Measurements from ENCODE around the gene LY6G5C. TPM values are rescaled to one million over a fixed set of nuclear protein-coding genes. Genes with fewer than 3 reads are reported as not detected.
A peak's percentile ranks its signal among the peaks of the same experiment; 100 is the strongest.

LY6G5C gene
- total and polyA plus RNA-seq, 9 of the 15 experiments (the other 6 are each of a cell fraction or from before 2014, with no cell fraction given), result 0.10 to 0.67 (median 0.46) TPM; not detected in 4

DNA sequence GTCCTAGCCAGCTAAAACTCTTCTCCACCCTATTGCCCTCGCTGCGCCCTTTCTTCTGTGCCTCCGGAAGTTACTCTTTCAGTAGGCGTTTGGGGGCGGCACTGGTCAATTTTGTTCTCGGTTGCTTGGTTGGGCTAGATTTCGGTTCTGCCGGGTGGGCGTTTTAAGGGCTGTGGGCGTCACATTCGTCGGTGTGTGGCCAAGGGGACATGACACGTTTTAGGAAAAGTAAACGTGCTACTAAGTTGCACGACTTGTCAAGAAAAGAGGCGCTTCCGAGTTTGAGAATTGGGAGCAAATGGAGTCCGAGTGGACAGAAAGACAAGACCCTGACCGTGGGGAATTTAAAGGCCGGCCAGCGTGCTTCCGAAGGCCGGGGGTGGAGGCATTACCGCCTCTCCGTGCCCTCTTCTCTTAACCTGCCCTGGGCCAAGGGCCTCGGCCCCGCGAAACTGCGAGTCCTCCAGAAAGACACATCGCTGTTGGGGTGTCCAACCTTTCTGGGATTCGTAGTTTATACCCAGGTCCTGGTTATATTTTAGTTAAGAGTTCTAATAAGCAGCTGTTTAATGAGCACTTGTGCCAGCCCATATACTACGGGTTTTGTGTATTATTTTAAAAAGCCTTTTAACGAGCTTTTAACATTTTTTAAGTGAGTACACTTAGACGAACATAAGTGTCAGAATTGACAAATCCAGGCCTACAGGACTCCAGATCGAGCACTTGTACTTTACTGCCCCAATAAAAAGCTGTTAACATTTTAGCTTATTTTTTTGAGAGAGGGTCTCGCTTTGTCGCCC, 27.7 kb downstream of the LY6G5C start (continued):
- TF ChIP-seq, protein P1, sequence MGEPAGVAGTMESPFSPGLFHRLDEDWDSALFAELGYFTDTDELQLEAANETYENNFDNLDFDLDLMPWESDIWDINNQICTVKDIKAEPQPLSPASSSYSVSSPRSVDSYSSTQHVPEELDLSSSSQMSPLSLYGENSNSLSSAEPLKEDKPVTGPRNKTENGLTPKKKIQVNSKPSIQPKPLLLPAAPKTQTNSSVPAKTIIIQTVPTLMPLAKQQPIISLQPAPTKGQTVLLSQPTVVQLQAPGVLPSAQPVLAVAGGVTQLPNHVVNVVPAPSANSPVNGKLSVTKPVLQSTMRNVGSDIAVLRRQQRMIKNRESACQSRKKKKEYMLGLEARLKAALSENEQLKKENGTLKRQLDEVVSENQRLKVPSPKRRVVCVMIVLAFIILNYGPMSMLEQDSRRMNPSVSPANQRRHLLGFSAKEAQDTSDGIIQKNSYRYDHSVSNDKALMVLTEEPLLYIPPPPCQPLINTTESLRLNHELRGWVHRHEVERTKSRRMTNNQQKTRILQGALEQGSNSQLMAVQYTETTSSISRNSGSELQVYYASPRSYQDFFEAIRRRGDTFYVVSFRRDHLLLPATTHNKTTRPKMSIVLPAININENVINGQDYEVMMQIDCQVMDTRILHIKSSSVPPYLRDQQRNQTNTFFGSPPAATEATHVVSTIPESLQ (CRISPR knock-in tag; IDR thresholded peaks at IDR 0.05), result no peak; the same call in 1 of the 2 replicates
- TF ChIP-seq HDAC6 (IDR thresholded peaks at IDR 0.05; ENCODE audit: low read depth, low read length) (no peak), MTF1 (CRISPR knock-in tag; IDR thresholded peaks at IDR 0.05; ENCODE audit: borderline replicate concordance) (no peak), RAD51 (IDR thresholded peaks at IDR 0.05; ENCODE audit: borderline replicate concordance, low read depth) (peak; percentile 43; the same call in 1 of the 2 replicates), ZC3H11A (IDR thresholded peaks at IDR 0.05; ENCODE audit: low read depth, low read length) (no peak), PTTG1 (tag; IDR thresholded peaks at IDR 0.05; ENCODE audit: low read depth) (no peak), HEY1 (CRISPR knock-in tag; IDR thresholded peaks at IDR 0.05; ENCODE audit: borderline replicate concordance) (no peak; the same call in 1 of the 2 replicates), ZBTB7A (IDR thresholded peaks at IDR 0.05; ENCODE audit: borderline replicate concordance, control insufficient read depth, low read depth, low read length) (peak; percentile 98), ZSCAN29 (IDR thresholded peaks at IDR 0.05) (peak; percentile 68; the same call in 1 of the 2 replicates), TCF7 (IDR thresholded peaks at IDR 0.05; ENCODE audit: borderline replicate concordance) (no peak), SIN3B (IDR thresholded peaks at IDR 0.05; ENCODE audit: low read depth) (no peak), PRPF4 (IDR thresholded peaks at IDR 0.05; ENCODE audit: insufficient read depth, low read depth, low read length, poor library complexity, severe bottlenecking) (peak; percentile 8), ZNF324 (CRISPR knock-in tag; IDR thresholded peaks at IDR 0.05) (no peak; the same call in 1 of the 2 replicates), ZFP1 (CRISPR knock-in tag; IDR thresholded peaks at IDR 0.05) (no peak), MYNN (IDR thresholded peaks at IDR 0.05) (no peak; the same call in 1 of the 2 replicates), MYNN (CRISPR knock-in tag; IDR thresholded peaks at IDR 0.05) (no peak), MEF2A (IDR thresholded peaks at IDR 0.05; ENCODE audit: control insufficient read depth, low read depth, low read length) (no peak), ZBTB8A (IDR thresholded peaks at IDR 0.05; ENCODE audit: partially characterized antibody) (no peak), KDM2B (CRISPR knock-in tag; IDR thresholded peaks at IDR 0.05) (0 out of 2 replicates have a peak, but pooled peaks have one; percentile 54), DIDO1 (tag; IDR thresholded peaks at IDR 0.05; ENCODE audit: low read depth) (no peak)
- TF ChIP-seq, protein P2, sequence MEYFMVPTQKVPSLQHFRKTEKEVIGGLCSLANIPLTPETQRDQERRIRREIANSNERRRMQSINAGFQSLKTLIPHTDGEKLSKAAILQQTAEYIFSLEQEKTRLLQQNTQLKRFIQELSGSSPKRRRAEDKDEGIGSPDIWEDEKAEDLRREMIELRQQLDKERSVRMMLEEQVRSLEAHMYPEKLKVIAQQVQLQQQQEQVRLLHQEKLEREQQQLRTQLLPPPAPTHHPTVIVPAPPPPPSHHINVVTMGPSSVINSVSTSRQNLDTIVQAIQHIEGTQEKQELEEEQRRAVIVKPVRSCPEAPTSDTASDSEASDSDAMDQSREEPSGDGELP (CRISPR knock-in tag; IDR thresholded peaks at IDR 0.05; ENCODE audit: borderline replicate concordance), result no peak
- TF ChIP-seq, protein P3, sequence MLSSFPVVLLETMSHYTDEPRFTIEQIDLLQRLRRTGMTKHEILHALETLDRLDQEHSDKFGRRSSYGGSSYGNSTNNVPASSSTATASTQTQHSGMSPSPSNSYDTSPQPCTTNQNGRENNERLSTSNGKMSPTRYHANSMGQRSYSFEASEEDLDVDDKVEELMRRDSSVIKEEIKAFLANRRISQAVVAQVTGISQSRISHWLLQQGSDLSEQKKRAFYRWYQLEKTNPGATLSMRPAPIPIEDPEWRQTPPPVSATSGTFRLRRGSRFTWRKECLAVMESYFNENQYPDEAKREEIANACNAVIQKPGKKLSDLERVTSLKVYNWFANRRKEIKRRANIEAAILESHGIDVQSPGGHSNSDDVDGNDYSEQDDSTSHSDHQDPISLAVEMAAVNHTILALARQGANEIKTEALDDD (IDR thresholded peaks at IDR 0.05), result peak; percentile 68; the same call in 1 of the 2 replicates
- TF ChIP-seq, protein P4, sequence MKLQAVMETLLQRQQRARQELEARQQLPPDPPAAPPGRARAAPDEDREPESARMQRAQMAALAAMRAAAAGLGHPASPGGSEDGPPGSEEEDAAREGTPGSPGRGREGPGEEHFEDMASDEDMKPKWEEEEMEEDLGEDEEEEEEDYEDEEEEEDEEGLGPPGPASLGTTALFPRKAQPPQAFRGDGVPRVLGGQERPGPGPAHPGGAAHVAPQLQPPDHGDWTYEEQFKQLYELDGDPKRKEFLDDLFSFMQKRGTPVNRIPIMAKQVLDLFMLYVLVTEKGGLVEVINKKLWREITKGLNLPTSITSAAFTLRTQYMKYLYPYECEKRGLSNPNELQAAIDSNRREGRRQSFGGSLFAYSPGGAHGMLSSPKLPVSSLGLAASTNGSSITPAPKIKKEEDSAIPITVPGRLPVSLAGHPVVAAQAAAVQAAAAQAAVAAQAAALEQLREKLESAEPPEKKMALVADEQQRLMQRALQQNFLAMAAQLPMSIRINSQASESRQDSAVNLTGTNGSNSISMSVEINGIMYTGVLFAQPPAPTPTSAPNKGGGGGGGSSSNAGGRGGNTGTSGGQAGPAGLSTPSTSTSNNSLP (IDR thresholded peaks at IDR 0.05; ENCODE audit: borderline replicate concordance, low read depth, low read length), result no peak
